SK-MEL-5 (cell line): ENCODE measurements around the gene WIPF3. TPM values are rescaled to one million over a fixed set of nuclear protein-coding genes. Genes with fewer than 3 reads are reported as not detected.

Experiments
- DNase-seq: peaks from one replicate; pipeline ENCODE4 v3.0.0-alpha.2; 2016; ENCODE audit warnings: low read depth, low spot score
- in situ Hi-C: cut with HindIII; loops from 2 replicates; pipeline ENCODE4 v1.10.0; 2016; ENCODE audit warnings: low sequenced_read_pairs, high pct_unique_total_duplicates, low pct_unique_long_range_greater_than_20kb
- total RNA-seq: library from RNA; depleted of rRNA; stranded (reverse); fragments of >200 nt; shearing (Covaris generic); gene quantifications from 2 replicates; pipeline ENCODE4 v1.2.3, GENCODE V29; 2014

The WIPF3 gene
- total RNA-seq, 1 experiment from 2014 or later, result 4.1 TPM

GRCh38 chr7:29839302-29839701 is 33.0 kb downstream of the WIPF3 start:
- peak; percentile 94 for DNase-seq
- in situ Hi-C loops, result no loop called here

GRCh38 chr7:29839921-29840320 is 33.6 kb downstream of the WIPF3 start:
- no peak for DNase-seq
- in situ Hi-C loops, result no loop called here

DNA sequence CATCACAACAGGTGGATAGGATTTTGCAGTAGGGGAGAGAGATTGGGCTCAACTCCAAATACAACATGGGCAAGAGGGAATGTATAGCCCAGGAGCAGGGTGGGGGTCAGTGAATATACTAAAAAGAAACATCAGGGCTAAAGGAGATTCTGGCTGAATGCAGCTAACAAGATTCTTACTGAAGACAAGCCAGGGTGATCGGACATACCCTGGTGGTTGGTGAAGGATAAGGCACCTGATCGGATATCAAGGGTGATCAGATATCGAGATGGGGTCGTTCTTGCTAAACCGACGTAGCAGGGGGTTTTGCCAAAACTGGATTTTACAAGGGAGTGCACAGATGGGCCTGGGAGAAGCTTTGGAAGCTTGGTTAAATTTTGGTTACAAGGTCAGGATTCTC is 34.4 kb downstream of the WIPF3 start:
- DNase-seq, result peak; percentile 26
- in situ Hi-C loops, result no loop called here

DNA sequence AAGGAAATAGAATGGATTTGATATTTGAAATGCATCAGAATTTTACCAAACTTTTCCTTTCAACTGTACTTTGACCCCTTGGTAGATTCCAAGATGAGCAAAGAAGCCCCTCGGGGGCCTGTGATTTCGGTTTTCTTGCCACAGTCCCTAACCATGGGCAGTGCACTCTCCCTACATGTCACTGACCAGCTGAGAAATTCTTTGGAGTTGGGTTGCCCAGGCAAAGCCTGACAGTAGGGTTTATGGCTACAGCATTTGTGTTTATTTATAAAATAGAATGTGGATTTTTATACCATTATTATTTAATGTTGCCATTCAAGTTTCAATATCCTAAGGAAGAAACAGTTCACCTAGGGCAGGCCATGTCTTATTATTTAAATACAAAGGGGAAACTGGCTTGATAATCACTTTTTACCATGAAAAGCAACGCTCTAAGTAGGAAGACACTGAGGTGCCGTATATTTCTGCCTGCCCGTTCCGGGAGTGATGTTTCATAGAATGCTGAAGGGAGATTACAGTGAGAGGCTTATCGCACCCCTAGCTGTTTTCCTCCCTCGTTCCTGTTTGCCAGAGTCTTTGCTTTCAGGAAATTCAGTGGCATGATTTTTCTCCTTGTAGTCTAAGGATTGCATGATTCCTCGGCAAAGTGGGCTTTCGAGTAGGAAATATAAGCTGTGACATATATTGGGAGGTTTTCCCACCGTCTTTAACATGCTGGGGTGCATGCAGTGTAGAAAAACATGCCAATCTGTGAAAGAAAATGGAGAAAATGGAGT is 35.8 kb downstream of the WIPF3 start:
- in situ Hi-C loops, result no loop called here
- no peak for DNase-seq

- DNase-seq, result no peak
- in situ Hi-C loops, result no loop called here
Observed at GRCh38 chr7:29843093-29843492, 36.8 kb downstream of the WIPF3 start.

DNA sequence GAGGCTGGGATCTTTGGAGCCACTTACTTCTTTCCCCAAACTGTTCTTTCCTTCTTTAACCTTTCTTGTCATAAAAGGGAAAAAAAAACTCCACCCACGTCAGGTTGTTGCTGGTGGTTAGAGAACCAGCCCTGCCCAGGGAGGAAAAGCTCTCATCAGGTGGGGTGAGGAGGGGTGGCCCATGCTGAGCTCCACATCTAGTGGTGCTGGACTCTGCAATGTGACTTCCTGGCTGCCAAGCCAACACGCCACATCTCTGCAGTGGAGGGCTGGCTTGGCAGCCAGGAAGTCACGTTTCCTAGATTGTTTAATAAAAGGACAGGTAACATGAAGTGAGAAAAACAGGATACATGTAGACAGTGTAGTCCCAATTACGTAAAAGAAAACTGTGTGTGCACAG is 37.4 kb downstream of the WIPF3 start:
- in situ Hi-C loops, result no loop called here
- DNase-seq, result no peak

DNA sequence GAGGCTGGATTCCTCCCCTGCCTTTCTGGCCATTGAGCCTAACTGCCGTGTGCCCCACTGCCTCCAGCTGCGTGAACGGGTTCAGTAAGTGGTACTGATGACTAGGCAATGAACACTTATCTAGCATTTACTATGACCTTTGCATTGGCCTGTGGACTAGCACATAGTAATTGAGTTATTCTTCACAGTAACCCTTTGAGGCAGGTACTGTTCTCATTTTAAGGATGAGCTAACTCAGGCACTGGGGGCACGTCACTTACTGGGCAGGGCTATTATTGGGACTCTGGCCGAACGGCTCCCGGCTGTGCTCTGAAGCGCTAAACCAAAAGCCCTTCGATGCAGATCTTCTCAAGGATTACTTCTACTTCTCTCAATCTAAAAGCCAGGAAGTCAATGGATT is 38.3 kb downstream of the WIPF3 start:
- no peak for DNase-seq

GRCh38 chr7:29847496-29847895 is 41.2 kb downstream of the WIPF3 start:
- no peak for DNase-seq
- in situ Hi-C loops, result no loop called here

More for the DNA sequence above, 38.3 kb downstream of the WIPF3 start:
- in situ Hi-C loops, result no loop called here

DNA sequence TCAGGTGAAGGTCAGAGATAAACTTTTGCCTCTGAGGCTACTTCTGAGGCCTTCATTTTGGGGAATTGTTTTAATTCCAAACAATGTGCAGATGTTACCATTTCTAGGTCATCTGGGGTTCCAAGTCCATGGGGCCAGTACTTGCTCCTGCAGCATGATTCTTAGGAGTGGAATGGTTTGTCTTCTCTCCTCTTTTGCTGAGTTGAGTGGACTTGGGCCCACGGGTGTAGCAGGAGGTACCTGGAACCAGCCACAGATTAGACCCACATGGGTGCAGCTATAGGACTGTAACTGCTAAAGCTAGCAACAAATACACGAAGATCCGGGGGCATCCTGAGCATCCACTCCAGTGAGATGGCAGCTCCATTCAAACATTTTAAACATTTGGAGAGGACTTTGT is 41.6 kb downstream of the WIPF3 start:
- no peak for DNase-seq
- in situ Hi-C loops, result no loop called here

DNA sequence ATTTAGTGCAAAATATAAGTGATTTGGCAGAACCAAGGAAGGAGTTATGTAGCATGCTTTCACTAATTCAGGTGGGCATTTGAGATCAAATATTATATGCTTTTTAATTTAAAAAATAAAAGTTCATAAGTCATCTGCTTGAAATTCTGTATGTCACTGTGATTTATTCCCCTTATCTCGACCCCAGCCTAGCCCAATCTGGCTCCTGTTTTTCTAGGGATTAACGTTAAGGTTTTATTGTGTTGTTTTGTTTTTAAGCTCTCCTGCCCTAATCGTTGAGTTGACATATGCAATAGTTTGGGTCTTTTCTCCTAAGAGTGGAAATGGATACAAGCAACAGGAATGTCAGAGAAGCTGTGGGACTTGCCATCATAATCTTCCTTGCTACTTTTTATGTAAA is 42.6 kb downstream of the WIPF3 start:
- DNase-seq, result no peak
- in situ Hi-C loops, result no loop called here

DNA sequence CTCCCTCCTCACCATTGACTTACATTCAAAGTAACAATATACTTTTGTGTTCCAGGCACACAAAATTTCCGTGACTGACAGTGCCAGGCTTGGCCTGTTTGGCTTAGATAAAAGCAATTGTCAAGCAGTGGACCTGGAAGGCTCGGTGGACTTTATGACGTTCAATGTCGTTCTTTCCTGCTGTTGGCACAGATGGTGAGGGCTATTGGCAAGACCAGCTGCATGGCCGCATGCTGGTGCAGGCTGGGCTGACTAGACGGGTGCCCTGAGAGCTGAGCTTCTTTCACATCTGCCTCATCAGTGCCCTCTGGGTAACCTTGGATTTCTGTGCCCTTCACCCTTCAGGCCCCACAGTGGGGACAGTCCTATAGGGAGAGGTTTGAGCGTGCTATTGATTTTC is 45.2 kb downstream of the WIPF3 start:
- DNase-seq, result no peak
- in situ Hi-C loops, result no loop called here

GRCh38 chr7:29852457-29852856 is 46.1 kb downstream of the WIPF3 start:
- in situ Hi-C loops, result no loop called here

GRCh38 chr7:29853072-29853471 is 46.8 kb downstream of the WIPF3 start:
- no peak for DNase-seq
- in situ Hi-C loops, result no loop called here

More at GRCh38 chr7:29852457-29852856, 46.1 kb downstream of the WIPF3 start:
- DNase-seq, result no peak

- no peak for DNase-seq
- in situ Hi-C loops, result no loop called here
Observed at GRCh38 chr7:29853789-29854188, 47.5 kb downstream of the WIPF3 start.

- in situ Hi-C loops, result no loop called here
- no peak for DNase-seq
Observed at GRCh38 chr7:29854257-29854938, 48.1 kb downstream of the WIPF3 start.

DNA sequence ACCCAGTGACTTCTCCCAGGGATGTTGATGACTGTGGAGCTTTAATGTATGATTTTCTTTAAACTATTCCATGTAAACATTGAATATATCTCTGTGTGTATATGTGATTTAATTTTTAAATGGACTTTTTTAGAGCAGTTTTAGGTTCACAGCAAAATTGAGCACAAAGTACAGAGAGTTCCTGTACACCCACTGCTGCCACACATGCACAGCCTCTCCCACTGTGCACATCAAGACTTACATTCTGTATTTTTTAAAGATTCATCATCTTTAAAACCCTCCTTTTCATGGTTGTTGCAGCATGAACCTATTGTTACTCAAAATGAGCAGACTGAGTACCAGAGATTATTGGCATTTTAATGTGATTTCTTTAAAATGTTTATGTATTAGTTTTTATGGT is 51.3 kb downstream of the WIPF3 start:
- no peak for DNase-seq
- in situ Hi-C loops, result no loop called here

DNA sequence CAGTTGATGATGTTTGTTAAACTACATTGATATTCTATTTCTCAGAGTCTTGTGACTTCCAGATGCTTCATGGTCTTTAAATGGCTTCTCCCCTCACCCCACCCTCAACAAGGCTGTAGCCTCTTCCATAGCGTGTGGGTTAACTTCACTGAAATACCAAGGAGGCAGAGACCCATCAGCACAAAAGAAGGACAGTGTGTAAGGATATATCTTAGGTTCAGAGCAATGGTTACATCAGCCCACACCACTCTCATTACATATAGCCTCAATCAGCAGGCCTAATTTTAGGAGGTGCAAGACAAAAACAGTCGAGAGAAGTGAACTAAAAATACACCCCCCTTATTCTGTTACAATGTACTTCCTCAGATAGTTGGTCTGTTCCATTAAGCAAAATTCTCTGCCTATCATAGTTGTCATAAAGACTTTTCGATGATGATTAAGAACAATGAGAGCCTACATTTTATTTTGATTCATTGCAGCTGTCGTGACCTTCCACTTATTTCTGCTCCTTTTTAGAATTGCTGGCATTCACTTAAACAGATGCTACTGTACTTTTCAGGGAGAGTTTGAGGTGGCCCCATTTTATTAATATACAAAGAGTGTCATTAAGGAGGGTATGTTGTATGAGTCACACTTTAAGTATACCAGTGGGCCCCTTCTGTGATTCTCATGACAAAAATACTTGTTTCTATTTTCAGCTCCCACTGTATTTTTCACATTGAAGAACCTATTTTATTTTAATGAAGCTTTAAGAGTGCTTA is 52.1 kb downstream of the WIPF3 start:
- in situ Hi-C loops, result no loop called here
- DNase-seq, result peak; percentile 43

- in situ Hi-C loops, result no loop called here
- no peak for DNase-seq
Observed at GRCh38 chr7:29859104-29859503, 52.8 kb downstream of the WIPF3 start.
